ELF-1 (cell line): ENCODE results near the gene TUT7.
"Not testable (repeated sequence)": the region's sequence is repeated elsewhere in the genome, so short reads cannot be mapped to it uniquely, and the experiment has no call there.

ENCODE experiments used
- DNase-seq: peaks from one replicate; pipeline ENCODE4 v3.0.0-alpha.2; 2016; ENCODE audit warnings: low read depth, low spot score

The TUT7 gene

DNA sequence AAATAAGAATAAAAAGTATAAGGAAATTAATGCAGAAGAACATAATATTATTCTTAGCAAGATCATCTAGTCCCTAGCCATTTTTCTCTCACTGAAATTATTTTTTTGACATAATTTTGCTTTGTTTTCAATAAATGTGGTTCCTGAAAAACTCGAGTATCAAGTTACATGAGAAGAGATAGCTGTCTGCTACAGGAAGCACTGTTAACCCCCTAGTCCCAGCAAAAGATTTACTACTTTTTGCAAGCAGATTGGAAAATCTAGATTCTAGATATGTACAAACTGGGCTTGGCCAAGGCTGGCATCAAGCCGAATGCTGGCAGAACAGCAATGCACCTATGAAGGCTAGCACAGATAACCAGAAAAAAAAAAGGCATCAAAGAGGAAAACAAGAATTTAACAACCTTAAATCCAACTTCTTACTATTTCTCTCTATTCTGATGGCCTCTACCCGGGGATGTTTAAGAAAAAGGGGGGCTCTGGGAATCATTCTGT lies 49.9 kb downstream of the TUT7 start:
- DNase-seq, result no peak

DNA sequence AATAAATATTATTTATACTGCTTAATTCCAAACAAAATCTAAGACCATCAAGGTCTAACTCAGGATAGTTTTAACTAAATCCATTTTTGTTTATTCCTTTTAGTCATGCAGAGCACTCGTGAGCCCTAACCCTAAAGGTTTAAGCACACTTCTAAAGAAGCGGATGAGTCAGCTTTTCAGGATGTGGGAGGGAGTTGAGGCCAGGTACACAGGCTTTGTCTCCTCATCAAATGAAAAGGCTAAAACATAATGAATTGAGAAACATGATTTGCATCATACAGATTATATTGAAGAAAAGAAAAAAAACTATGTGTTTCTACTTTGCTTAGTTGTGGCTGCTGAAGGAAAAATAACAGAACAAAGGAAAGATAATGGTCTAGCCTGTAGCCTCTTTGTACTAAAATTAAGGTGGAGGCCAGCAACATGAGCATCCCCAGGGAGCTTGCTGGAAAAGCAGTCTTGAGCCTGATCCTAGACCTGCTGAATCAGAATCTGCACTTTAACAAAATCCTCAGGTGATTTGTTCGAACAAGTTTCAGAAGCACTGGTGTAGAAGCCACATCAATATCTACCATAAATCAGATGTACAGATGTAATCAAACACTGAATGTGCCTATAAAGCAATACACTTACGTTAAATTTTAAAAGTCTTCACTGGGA lies 50.8 kb downstream of the TUT7 start:
- peak; percentile 15 for DNase-seq

DNA sequence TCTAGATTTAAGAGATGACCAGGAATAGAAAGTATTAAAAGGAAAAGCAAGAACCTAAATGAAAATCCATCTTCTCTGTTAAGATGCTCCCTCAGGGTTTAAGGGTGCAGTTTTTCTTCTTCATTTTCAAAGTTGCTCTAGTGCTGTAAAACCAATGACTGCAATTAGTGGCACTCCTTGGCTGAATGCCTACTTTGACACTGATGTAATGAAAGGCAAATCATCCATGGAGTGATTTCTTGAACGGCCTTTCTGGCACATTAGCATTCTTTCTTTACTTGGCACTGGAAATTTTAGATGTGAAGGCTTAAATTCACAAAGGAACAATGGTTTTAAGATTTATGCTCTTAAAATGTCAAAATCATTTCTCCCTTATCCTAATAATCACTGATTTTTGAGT lies 52.5 kb downstream of the TUT7 start:
- DNase-seq, result no peak

DNA sequence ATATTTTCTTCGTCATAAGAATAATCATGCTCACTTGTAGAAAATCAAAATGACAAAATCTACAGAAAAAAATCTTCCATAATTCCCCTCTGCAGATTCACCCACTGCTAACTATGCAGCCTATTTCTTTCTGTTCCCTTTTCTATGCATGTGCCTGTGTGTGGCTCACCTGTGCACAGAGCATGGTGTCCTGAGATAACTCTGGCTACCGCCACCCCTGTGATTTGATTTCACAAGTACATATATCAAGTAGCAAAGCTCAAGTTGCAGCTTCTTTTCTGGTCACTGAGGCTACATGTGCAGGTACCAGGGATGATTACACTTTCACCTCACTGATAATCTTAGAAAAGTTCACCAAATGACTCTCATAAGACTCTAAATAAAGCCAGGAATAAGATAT lies 53.5 kb downstream of the TUT7 start:
- no peak for DNase-seq

DNA sequence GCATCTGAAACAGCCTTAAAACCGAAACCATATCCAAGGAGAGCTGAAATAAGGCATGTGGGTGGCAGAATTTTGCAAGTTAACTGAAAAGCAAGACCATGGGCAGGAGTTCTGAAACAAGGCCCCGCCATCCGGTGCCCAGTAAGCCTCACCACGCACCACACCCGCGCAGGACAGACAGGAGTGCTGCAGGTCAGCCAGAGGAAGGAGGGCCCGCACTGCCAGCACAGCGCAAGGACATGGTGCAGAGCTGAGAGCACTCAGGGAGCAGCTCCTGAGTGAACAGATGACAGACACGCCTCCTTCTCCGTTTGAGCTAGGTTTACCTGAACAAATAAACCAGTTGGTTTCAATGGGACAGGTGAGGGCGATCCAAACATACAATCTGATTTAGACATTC lies 55.3 kb downstream of the TUT7 start:
- DNase-seq, result no peak

DNA sequence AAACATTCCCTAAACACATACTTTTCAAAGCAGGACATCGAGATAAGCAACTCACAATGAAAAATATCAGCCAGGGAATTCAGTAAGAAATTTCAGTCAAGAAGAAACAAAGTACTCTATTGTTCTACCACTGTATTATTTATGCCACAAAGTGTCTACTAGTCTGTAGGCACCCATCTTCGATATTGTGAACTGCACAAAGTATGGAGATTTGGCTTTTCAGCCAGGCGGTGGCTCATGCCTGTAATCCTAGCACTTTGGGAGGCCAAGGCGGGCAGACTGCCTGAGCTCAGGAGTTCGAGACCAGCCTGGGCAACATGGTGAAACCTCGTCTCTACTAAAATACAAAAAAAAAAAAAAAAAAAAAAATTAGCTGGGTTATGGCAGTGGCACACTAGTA lies 63.9 kb downstream of the TUT7 start:
- not testable (repeated sequence) for DNase-seq

- DNase-seq, result no peak
Observed at GRCh38 chr9:86288499-86289198, 65.6 kb downstream of the TUT7 start.

GRCh38 chr9:86287013-86287412 lies 67.2 kb downstream of the TUT7 start:
- DNase-seq, result peak; percentile 55

GRCh38 chr9:86286278-86286677 lies 67.9 kb downstream of the TUT7 start:
- DNase-seq, result no peak

GRCh38 chr9:86285261-86285660 lies 68.9 kb downstream of the TUT7 start:
- DNase-seq, result no peak

- no peak for DNase-seq
Observed at GRCh38 chr9:86282979-86283535, 71.2 kb downstream of the TUT7 start.

GRCh38 chr9:86282077-86282978 lies 71.9 kb downstream of the TUT7 start, which contains the start of gene ISCA1:
Gene ISCA1, minus strand, starts transcription at chr9:86282538. Its CDS starts 80 bp downstream, at chr9:86282458.
- DNase-seq, result peak; percentile 96

DNA sequence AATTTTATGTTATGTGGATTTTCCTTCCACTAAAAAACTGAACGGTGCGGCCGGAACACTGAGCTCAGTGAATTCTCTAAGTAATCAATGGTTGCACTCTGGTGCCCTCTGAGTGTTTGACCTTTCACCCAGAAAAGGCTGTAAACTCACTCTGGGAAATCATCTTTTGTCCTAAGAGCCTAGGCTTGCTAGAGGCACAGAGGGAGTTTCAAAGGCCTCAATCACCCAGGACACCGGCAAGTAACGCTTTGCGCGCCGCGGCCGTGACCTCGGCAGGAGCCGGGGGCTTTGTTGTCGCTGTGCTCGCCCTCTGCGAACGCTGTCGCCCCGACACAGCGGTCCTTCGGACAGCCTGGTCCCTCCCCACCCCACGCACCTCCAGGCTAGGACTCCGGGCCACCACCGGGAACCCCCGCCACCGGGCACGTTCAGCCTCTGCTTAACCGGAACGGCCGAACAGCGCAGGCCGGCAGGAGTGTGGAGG lies 72.6 kb downstream of the TUT7 start:
- peak; percentile 77 for DNase-seq

DNA sequence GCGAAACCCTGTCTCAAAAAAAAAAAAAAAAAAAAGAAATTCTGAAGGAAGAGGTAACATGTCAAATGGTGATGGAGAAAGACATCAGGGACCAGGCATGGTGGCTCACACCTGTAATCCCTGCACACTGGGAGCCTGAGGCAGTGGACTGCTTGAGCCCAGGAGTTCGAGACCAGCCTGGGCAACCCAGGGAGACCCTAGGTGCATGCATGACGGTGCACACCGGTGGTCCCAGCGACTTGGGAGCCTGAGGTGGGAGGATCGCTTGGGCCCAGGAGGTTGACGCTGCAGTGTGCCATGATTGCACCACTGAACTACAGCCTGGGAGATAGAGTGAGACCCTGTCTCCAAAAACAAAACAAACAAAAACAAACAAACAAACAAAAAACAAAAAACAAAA lies 73.6 kb downstream of the TUT7 start:
- DNase-seq, result no peak

- DNase-seq, result no peak
Observed at GRCh38 chr9:86279839-86280238, 74.4 kb downstream of the TUT7 start.

GRCh38 chr9:86277072-86277471 lies 77.1 kb downstream of the TUT7 start:
- no peak for DNase-seq

DNA sequence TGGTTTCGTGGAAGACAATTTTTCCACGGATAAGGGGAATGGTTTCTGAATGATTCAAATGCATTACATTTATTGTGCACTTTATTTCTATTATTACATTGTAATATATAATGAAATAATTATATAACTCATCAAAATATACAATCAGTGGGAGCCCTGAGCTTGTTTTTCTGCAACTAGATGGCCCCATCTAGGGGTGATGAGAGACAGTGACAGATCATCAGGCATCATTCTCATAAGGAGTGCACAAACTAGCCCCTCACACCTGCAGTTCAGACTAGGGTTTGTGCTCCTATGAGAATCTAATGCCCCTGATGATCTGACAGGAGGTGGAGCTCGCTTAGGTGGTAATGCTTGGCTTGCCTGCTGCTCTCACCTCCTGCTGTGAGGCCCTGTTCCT lies 78.2 kb downstream of the TUT7 start:
- DNase-seq, result no peak

DNA sequence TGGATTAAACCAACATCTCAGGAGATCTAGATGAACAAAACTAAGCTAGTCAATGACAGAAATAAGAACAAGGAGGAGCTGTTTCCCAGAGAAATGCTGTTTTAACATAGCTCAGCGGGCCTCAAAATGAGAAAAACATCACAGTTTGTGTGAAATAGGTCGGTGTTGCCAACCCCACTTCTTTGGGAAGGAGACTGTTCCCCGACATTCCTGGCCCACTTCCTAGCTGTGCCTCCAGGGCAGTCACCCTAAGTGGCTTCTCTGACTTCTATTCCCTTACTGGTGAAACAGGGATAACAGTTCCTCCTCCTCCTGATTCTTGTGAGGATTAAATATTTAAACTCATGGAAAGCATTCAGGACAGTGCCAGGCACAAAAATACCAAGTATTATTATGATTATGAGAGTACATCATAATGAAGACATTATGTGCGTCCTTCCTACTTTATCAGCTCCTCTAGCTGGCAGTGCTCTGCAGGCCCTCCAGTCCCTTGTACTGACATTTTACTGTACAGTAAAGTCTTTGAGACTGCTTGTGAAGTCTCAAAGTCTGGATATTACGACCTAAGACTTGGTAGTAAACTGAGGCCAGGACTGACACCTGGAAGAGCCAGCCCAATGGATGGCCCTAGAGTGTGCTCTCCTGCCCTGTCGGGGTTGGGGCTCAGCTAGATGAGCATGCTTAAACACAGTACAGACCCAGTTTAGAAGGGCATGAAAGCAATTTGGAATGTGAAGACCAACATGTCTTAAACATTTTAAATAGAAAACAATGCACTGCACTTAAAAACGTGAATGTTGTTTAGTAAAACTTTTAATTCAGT lies 79.2 kb downstream of the TUT7 start:
- DNase-seq, result no peak

GRCh38 chr9:86272221-86272620 lies 82.0 kb downstream of the TUT7 start:
- DNase-seq, result no peak

DNA sequence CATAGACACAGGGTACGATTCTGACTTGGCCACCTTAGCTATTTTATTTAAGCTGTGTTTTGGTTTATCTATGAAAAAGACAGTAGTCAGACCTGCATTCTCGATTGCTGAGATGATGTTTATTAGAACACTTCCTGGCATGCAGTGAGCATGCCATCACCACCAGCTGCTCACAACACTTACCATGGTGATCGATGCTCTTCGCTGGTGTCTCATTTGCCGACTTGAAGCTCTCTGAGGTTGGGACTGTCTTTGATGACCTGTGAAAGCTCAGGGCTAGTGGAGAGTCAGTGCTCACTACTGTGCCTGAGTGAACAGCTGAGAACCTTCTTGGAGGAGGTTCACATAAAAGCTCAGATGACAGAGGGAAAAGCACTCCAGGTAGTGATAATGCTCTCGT lies 90.3 kb downstream of the TUT7 start:
- no peak for DNase-seq

DNA sequence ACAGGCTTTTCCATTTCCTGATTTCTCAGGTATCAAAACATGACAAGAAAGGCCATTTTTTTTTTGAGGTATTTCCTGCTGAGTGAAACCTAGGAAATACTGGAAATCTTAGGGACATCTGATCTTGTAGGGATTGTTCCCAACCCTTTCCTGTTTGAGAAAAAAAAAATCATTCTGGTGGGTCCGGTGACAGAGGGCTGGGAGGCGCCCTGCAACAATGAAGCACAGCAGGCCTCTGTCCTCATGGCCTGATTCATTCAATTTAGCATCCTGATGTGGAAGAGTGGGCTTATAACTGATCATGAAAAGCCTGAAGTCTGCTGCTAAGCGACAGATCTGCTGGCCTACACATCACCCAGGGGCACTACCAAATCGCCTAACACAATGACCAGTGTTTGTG lies 91.7 kb downstream of the TUT7 start:
- no peak for DNase-seq
